IMR-90 (cell line): ENCODE data around the gene SDK1. TPM values are rescaled to one million over a fixed set of nuclear protein-coding genes. Genes with fewer than 3 reads are reported as not detected.

Experiments used
- ATAC-seq: fragments of 200-7000 bp; cut with Tn5 transposase; 2 replicates; pipeline ENCODE4 v1.9.1; 2020; ENCODE audit warnings: low read depth, mild to moderate bottlenecking, moderate library complexity
- BruUV-seq: library from RNA; stranded (reverse); fragments of 400-500 nt; replicated peaks from 2 replicates; lab custom pipeline; 2021; lab: Mats Ljungman, UMichigan
- CTCF ChIA-PET: fragments of 300-600 bp; formaldehyde crosslinking; extraction: SDS; loops from one replicate; lab custom pipeline; 2021; ENCODE audit warnings: antibody characterized with exemption; lab: Yijun Ruan, JAX
- POLR2A ChIA-PET: fragments of 300-600 bp; sonication (Branson Sonifier 250); formaldehyde crosslinking; loops from one replicate; lab custom pipeline; 2022; ENCODE audit warnings: antibody characterized with exemption; ENCODE audit not compliant: unreplicated experiment; lab: Charles Lee
- DNase-seq: peaks from one replicate; pipeline ENCODE4 v3.0.0; 2013
- H2AFZ ChIP-seq: replicated peaks from 2 replicates; pipeline ENCODE3; 2013; ENCODE audit warnings: low read length, mild to moderate bottlenecking; ENCODE audit not compliant: poor library complexity
- H2AK5ac ChIP-seq: 2 replicates; pipeline ENCODE4 v1.6.1; 2013; ENCODE audit warnings: low read depth, low read length, inconsistent platforms
- H2AK9ac ChIP-seq: replicated peaks from 2 replicates; pipeline ENCODE3; 2013; ENCODE audit warnings: mild to moderate bottlenecking, low read depth, low read length, moderate library complexity; ENCODE audit not compliant: poor library complexity
- H2BK120ac ChIP-seq: 2 replicates; pipeline ENCODE4 v1.6.1; 2013; ENCODE audit warnings: low read depth, low read length, inconsistent platforms
- H2BK15ac ChIP-seq: 3 replicates; pipeline ENCODE4 v1.6.1; 2013; ENCODE audit warnings: low read depth, low read length, inconsistent platforms
- H2BK20ac ChIP-seq: 2 replicates; pipeline ENCODE4 v1.6.1; 2013; ENCODE audit warnings: low read depth, mild to moderate bottlenecking, inconsistent platforms, low read length, moderate library complexity
- H2BK5ac ChIP-seq: 2 replicates; pipeline ENCODE4 v1.6.1; 2013; ENCODE audit warnings: mild to moderate bottlenecking, low read depth, low read length, inconsistent platforms; ENCODE audit not compliant: poor library complexity, severe bottlenecking
- H3K14ac ChIP-seq: replicated peaks from 2 replicates; pipeline ENCODE4 v1.6.1; 2013; ENCODE audit warnings: low read depth, low read length, inconsistent platforms
- H3K18ac ChIP-seq: 2 replicates; pipeline ENCODE4 v1.6.1; 2013; ENCODE audit warnings: low read depth, low read length, control low read depth
- H3K23ac ChIP-seq: 2 replicates; pipeline ENCODE4 v1.6.1; 2013; ENCODE audit warnings: low read depth, low read length, inconsistent platforms
- H3K27ac ChIP-seq: 2 replicates; pipeline ENCODE4 v1.5.1; 2013; ENCODE audit warnings: mild to moderate bottlenecking, control low read depth, low read length; ENCODE audit not compliant: insufficient read depth
- H3K27me3 ChIP-seq: 2 replicates; pipeline ENCODE4 v1.6.1; 2013; ENCODE audit warnings: low read length; ENCODE audit not compliant: control insufficient read depth, insufficient read depth
- H3K36me3 ChIP-seq: 2 replicates; pipeline ENCODE4 v1.6.1; 2013; ENCODE audit warnings: low read length, mixed read lengths; ENCODE audit not compliant: control insufficient read depth, insufficient read depth
- H3K4ac ChIP-seq: 2 replicates; pipeline ENCODE4 v1.6.1; 2013; ENCODE audit warnings: low read depth, low read length, inconsistent platforms
- H3K4me1 ChIP-seq: 2 replicates; pipeline ENCODE4 v1.6.1; 2013; ENCODE audit warnings: low read length, mixed read lengths; ENCODE audit not compliant: control insufficient read depth, insufficient read depth
- H3K4me2 ChIP-seq: 2 replicates; pipeline ENCODE4 v1.6.1; 2013; ENCODE audit warnings: low read depth, mild to moderate bottlenecking, control low read depth, low read length, moderate library complexity
- H3K4me3 ChIP-seq: 2 replicates; pipeline ENCODE4 v1.5.1; 2013; ENCODE audit warnings: low read depth, mild to moderate bottlenecking, control low read depth, low read length, moderate library complexity; ENCODE audit not compliant: insufficient read depth
- H3K56ac ChIP-seq: 2 replicates; pipeline ENCODE4 v1.6.1; 2013; ENCODE audit warnings: low read length, inconsistent platforms; ENCODE audit not compliant: insufficient read depth; ENCODE audit errors: extremely low read depth
- H3K79me1 ChIP-seq, 2 experiments: 2 replicates each; pipeline ENCODE4 v1.6.1; 2013; ENCODE audit warnings: low read length in 2 of 2, inconsistent platforms in 1 of 2, low read depth in 1 of 2
- H3K9ac ChIP-seq: 2 replicates; pipeline ENCODE4 v1.6.1; 2013; ENCODE audit warnings: low read depth, low read length, control low read depth
- H3K9me1 ChIP-seq: 2 replicates; pipeline ENCODE4 v1.6.1; 2013; ENCODE audit warnings: low read length, inconsistent platforms; ENCODE audit not compliant: insufficient read depth
- H3K9me3 ChIP-seq: 2 replicates; pipeline ENCODE4 v1.6.1; 2013; ENCODE audit warnings: low read length; ENCODE audit not compliant: control insufficient read depth, insufficient read depth
- H4K20me1 ChIP-seq: 2 replicates; pipeline ENCODE4 v1.6.1; 2013; ENCODE audit warnings: low read length, inconsistent platforms; ENCODE audit not compliant: insufficient read depth
- H4K5ac ChIP-seq: 2 replicates; pipeline ENCODE4 v1.6.1; 2013; ENCODE audit warnings: mild to moderate bottlenecking, low read depth, low read length, control low read depth
- H4K8ac ChIP-seq, 2 experiments: 2 replicates each; pipeline ENCODE4 v1.6.1; 2013; ENCODE audit warnings: low read depth in 2 of 2, low read length in 2 of 2, control low read depth in 1 of 2, inconsistent platforms in 1 of 2
- H4K91ac ChIP-seq: 2 replicates; pipeline ENCODE4 v1.6.1; 2013; ENCODE audit warnings: low read depth, low read length, inconsistent platforms; ENCODE audit not compliant: insufficient read depth
- BHLHE40 ChIP-seq: fragments of 150-350 bp; IDR thresholded peaks from 2 replicates; pipeline ENCODE4 v1.6.1; 2016; ENCODE audit warnings: mild to moderate bottlenecking, low read depth, low read length
- CEBPB ChIP-seq: IDR thresholded peaks from 2 replicates; pipeline ENCODE4 v1.6.1; 2012; ENCODE audit warnings: low read depth, low read length, improper control_type of control experiment
- CHD1 ChIP-seq: IDR thresholded peaks from 2 replicates; pipeline ENCODE4 v1.6.1; 2012; ENCODE audit warnings: low read depth, low read length, improper control_type of control experiment
- CTCF ChIP-seq: conservative IDR thresholded peaks from 2 replicates; pipeline ENCODE4 v1.5.1; 2012; ENCODE audit warnings: mild to moderate bottlenecking, low read depth, low read length, improper control_type of control experiment
- ELK1 ChIP-seq: fragments of 150-350 bp; IDR thresholded peaks from 2 replicates; pipeline ENCODE4 v1.6.1; 2016; ENCODE audit warnings: low read depth, mild to moderate bottlenecking, low read length, moderate library complexity, borderline replicate concordance
- FOS ChIP-seq: fragments of 150-350 bp; IDR thresholded peaks from 2 replicates; pipeline ENCODE4 v1.6.1; 2016; ENCODE audit warnings: low read depth, low read length
- MAFK ChIP-seq: IDR thresholded peaks from 2 replicates; pipeline ENCODE4 v1.6.1; 2012; ENCODE audit warnings: low read depth, low read length, improper control_type of control experiment
- MAZ ChIP-seq: IDR thresholded peaks from 2 replicates; pipeline ENCODE4 v1.6.1; 2012; ENCODE audit warnings: low read depth, mild to moderate bottlenecking, low read length, improper control_type of control experiment, moderate library complexity, borderline replicate concordance
- MXI1 ChIP-seq: IDR thresholded peaks from 2 replicates; pipeline ENCODE4 v1.6.1; 2012; ENCODE audit warnings: low read depth, mild to moderate bottlenecking, low read length, moderate library complexity, borderline replicate concordance
- NFE2L2 ChIP-seq: fragments of 150-350 bp; IDR thresholded peaks from 2 replicates; pipeline ENCODE4 v1.6.1; 2016; ENCODE audit warnings: low read depth, mild to moderate bottlenecking, low read length
- POLR2A ChIP-seq: IDR thresholded peaks from 2 replicates; pipeline ENCODE4 v1.6.1; 2012; ENCODE audit warnings: mild to moderate bottlenecking, low read depth, low read length
- RAD21 ChIP-seq: IDR thresholded peaks from 2 replicates; pipeline ENCODE4 v1.6.1; 2012; ENCODE audit warnings: low read length, improper control_type of control experiment
- RCOR1 ChIP-seq: IDR thresholded peaks from 2 replicates; pipeline ENCODE4 v1.6.1; 2012; ENCODE audit warnings: mild to moderate bottlenecking, low read length, improper control_type of control experiment; ENCODE audit not compliant: insufficient replicate concordance
- RFX5 ChIP-seq: IDR thresholded peaks from 2 replicates; pipeline ENCODE4 v1.8.0; 2012; ENCODE audit warnings: low read depth, mild to moderate bottlenecking, low read length, moderate library complexity
- SMC3 ChIP-seq: fragments of 150-350 bp; IDR thresholded peaks from 2 replicates; pipeline ENCODE4 v1.6.1; 2016; ENCODE audit warnings: low read depth, mild to moderate bottlenecking, antibody characterized with exemption, low read length, moderate library complexity
- USF2 ChIP-seq: fragments of 150-350 bp; IDR thresholded peaks from 2 replicates; pipeline ENCODE4 v1.6.1; 2017; ENCODE audit warnings: mild to moderate bottlenecking, antibody characterized with exemption, low read length, low read depth
- WGBS, 2 experiments: methylation state at CpG; one replicate each; pipeline versions ENCODE4 v1.1.5 to v1.1.7; 2013; ENCODE audit warnings: missing lambda C conversion rate in 2 of 2; ENCODE audit not compliant: insufficient read length in 1 of 2; ENCODE audit errors: extremely low coverage in 2 of 2; 5-methylcytosine and 5-hydroxymethylcytosine counted together
- dilution Hi-C: fragments of 300-500 bp; cut with HindIII; formaldehyde crosslinking; loops from one replicate; pipeline ENCODE4 v1.14.3; 2018; ENCODE audit warnings: low sequenced_read_pairs; ENCODE audit not compliant: unreplicated experiment
- in situ Hi-C: fragments of 300-500 bp; cut with MboI; formaldehyde crosslinking; loops from 3 replicates; pipeline ENCODE4 v1.14.3; 2019; ENCODE audit warnings: low sequenced_read_pairs, inconsistent platforms, mixed read lengths
- intact Hi-C: fragments of 100-400 bp; cut with micrococcal nuclease; formaldehyde crosslinking; loops from 2 replicates; pipeline ENCODE4 v1.10.0; 2022
- polyA plus RNA-seq, 3 experiments: library from polyadenylated mRNA; depleted of rRNA; stranded (reverse); fragments of >200 nt; gene quantifications; 2 replicates each; pipeline ENCODE4 v1.2.3, GENCODE V29; 2012; ENCODE audit warnings: low replicate concordance in 1 of 3
- total RNA-seq: library from RNA; depleted of rRNA; stranded (reverse); fragments of >200 nt; gene quantifications from 2 replicates; pipeline ENCODE4 v1.2.3, GENCODE V29; 2012

Gene SDK1
- total and polyA plus RNA-seq, 2 of the 4 experiments (the other 2 are of a cell fraction) = 1.5 to 1.6 TPM

- no peaks in the 10 kb centered on the region for H3K36me3 ChIP-seq
- in situ Hi-C loops = no loop called here
- H2BK120ac ChIP-seq = no peak overlapping the region
- H2AFZ ChIP-seq = no peak overlapping the region
- H4K8ac ChIP-seq = no peak overlapping the region
- H2BK15ac ChIP-seq = no peak overlapping the region
- no peak for DNase-seq
- H4K91ac ChIP-seq = no peak overlapping the region
- H2BK20ac ChIP-seq = no peak overlapping the region
- dilution Hi-C loops = no loop called here
- H4K5ac ChIP-seq = no peak overlapping the region
- BruUV-seq = no TSS peak
- no peak overlapping the region for H2AK9ac ChIP-seq
- no peak overlapping the region for H3K23ac ChIP-seq
- no peak for ATAC-seq
- intact Hi-C loops = no loop called here
- no peak overlapping the region for H3K4me2 ChIP-seq
- no peaks in the 10 kb centered on the region for H4K20me1 ChIP-seq
- no peak overlapping the region for H3K27ac ChIP-seq
- no peaks in the 10 kb centered on the region for H3K79me1 ChIP-seq
- H3K4me3 ChIP-seq = no peak overlapping the region
- no peak overlapping the region for H3K14ac ChIP-seq
- CTCF ChIA-PET = no interaction called here
- no peak overlapping the region for H3K56ac ChIP-seq
- no peaks in the 10 kb centered on the region for H3K4me1 ChIP-seq
- peaks cover 13% of the 10 kb centered on the region for H3K9me3 ChIP-seq
- WGBS, 2 experiments = 21% methylated on average over 7 of the region's 13 CpGs; no CpG with 5 or more reads in 1 of the 2 experiments
- POLR2A ChIA-PET = no interaction called here
- no peak for TF ChIP-seq SMC3
- TF ChIP-seq CTCF = no peak
- no peak for TF ChIP-seq CEBPB
- TF ChIP-seq MAFK = no peak
- no peak for TF ChIP-seq CHD1
- TF ChIP-seq FOS = no peak
- no peak for TF ChIP-seq USF2
- TF ChIP-seq RFX5 = no peak
- TF ChIP-seq BHLHE40 = no peak
- TF ChIP-seq MAZ = no peak
- no peak for TF ChIP-seq ELK1
- no peak for TF ChIP-seq MXI1
- TF ChIP-seq POLR2A = no peak
- no peak for TF ChIP-seq NFE2L2
- no peak for TF ChIP-seq RCOR1
- no peak for TF ChIP-seq RAD21
- H3K9ac ChIP-seq = no peak overlapping the region
- no peaks in the 10 kb centered on the region for H3K27me3 ChIP-seq
- H2BK5ac ChIP-seq = no peak overlapping the region
- no peak overlapping the region for H2AK5ac ChIP-seq
- H3K9me1 ChIP-seq = no peaks in the 10 kb centered on the region
- H3K18ac ChIP-seq = no peak overlapping the region
- no peak overlapping the region for H3K4ac ChIP-seq
Observed at GRCh38 chr7:4079956-4080355, 778.9 kb downstream of the SDK1 start.
